ENCODE results near the gene CCL27.
A peak's percentile ranks its signal among the peaks of the same experiment; 100 is the strongest.

Gene CCL27
- total RNA-seq = 0 reads per million in 4 experiments

- no peak for DNase-seq
These were observed at the start of gene CCL27 for GRCh38 chr9:34662526-34663302. TSS of gene CCL27 (minus strand) at chr9:34662657. CDS start at chr9:34662633, 24 bp downstream.

- no peak for DNase-seq
These were observed 49.7 kb upstream of the CCL27 start for GRCh38 chr9:34712140-34712539.

- no peak for DNase-seq
These were observed 47.6 kb upstream of the CCL27 start, which contains the start of gene CCL21 for GRCh38 chr9:34710023-34710422. TSS of gene CCL21 (minus strand) at chr9:34710136. CDS start at chr9:34710066, 70 bp downstream.

- no peak for DNase-seq
These were observed 46.9 kb upstream of the CCL27 start for GRCh38 chr9:34709196-34709978.

- DNase-seq = no peak
These were observed 44.7 kb upstream of the CCL27 start for GRCh38 chr9:34707130-34707529.

- peak; percentile 64 for DNase-seq
These were observed 39.6 kb upstream of the CCL27 start for GRCh38 chr9:34701769-34702736.

- DNase-seq = peak; percentile 59
These were observed 38.7 kb upstream of the CCL27 start for GRCh38 chr9:34701023-34701768.

GRCh38 chr9:34694811-34695210 lies 32.4 kb upstream of the CCL27 start:
- DNase-seq = no peak

GRCh38 chr9:34693560-34693959 lies 31.1 kb upstream of the CCL27 start:
- no peak for DNase-seq

- DNase-seq = no peak
These were observed 29.5 kb upstream of the CCL27 start for GRCh38 chr9:34691936-34692315.

GRCh38 chr9:34690983-34691935 lies 28.8 kb upstream of the CCL27 start, which contains the start of gene CCL19:
TSS of gene CCL19 (minus strand) at chr9:34691276. CDS start at chr9:34691139, 137 bp downstream.
- no peak for DNase-seq

- DNase-seq = no peak
These were observed 27.1 kb upstream of the CCL27 start for GRCh38 chr9:34689512-34689911.

- no peak for DNase-seq
These were observed 26.6 kb upstream of the CCL27 start for GRCh38 chr9:34689116-34689470.

GRCh38 chr9:34688329-34689115 lies 26.1 kb upstream of the CCL27 start:
- no peak for DNase-seq

- no peak for DNase-seq
These were observed 25.0 kb upstream of the CCL27 start for GRCh38 chr9:34687276-34688030.

- no peak for DNase-seq
These were observed 24.3 kb upstream of the CCL27 start for GRCh38 chr9:34686732-34687131.

GRCh38 chr9:34686231-34686630 lies 23.8 kb upstream of the CCL27 start:
- DNase-seq = no peak

GRCh38 chr9:34685591-34685990 lies 23.1 kb upstream of the CCL27 start:
- no peak for DNase-seq

GRCh38 chr9:34684816-34685215 lies 22.4 kb upstream of the CCL27 start:
- no peak for DNase-seq
